Hepatocyte (in vitro differentiated cells): ENCODE measurements around the gene MTNR1B. TPM values are rescaled to one million over a fixed set of nuclear protein-coding genes. Genes with fewer than 3 reads are reported as not detected.

ENCODE experiments used
- DNase-seq: peaks from one replicate; pipeline ENCODE4 v3.0.0-alpha.2; 2016; ENCODE audit warnings: low spot score
- H2AFZ ChIP-seq: fragments of 200-600 bp; sonication (generic); 2 replicates; pipeline ENCODE4 v1.6.0; 2016; ENCODE audit warnings: antibody characterized with exemption, mild to moderate bottlenecking
- H3K27ac ChIP-seq: fragments of 200-600 bp; sonication (generic); 2 replicates; pipeline ENCODE4 v1.5.1; 2016; ENCODE audit warnings: mild to moderate bottlenecking
- H3K27me3 ChIP-seq: fragments of 200-600 bp; sonication (generic); 2 replicates; pipeline ENCODE4 v1.6.1; 2016
- H3K36me3 ChIP-seq: fragments of 200-600 bp; sonication (generic); replicated peaks from 2 replicates; pipeline ENCODE4 v1.5.1; 2016; ENCODE audit warnings: low read depth; ENCODE audit not compliant: insufficient read depth
- H3K4me1 ChIP-seq: fragments of 200-600 bp; sonication (generic); 2 replicates; pipeline ENCODE4 v1.5.1; 2016; ENCODE audit warnings: mild to moderate bottlenecking, moderate library complexity; ENCODE audit not compliant: insufficient read depth
- H3K4me2 ChIP-seq: fragments of 200-600 bp; sonication (generic); 2 replicates; pipeline ENCODE4 v1.6.0; 2016
- H3K4me3 ChIP-seq: fragments of 200-600 bp; sonication (generic); 2 replicates; pipeline ENCODE4 v1.5.1; 2016; ENCODE audit warnings: mild to moderate bottlenecking
- H3K79me2 ChIP-seq: fragments of 200-600 bp; sonication (generic); 2 replicates; pipeline ENCODE4 v1.6.0; 2017; ENCODE audit warnings: mild to moderate bottlenecking
- H3K9me2 ChIP-seq: fragments of 200-600 bp; sonication (generic); replicated peaks from 2 replicates; pipeline ENCODE4 v1.6.0; 2017; ENCODE audit warnings: mild to moderate bottlenecking; ENCODE audit not compliant: insufficient read depth
- H3K9me3 ChIP-seq: fragments of 200-600 bp; sonication (generic); 2 replicates; pipeline ENCODE4 v1.5.1; 2016; ENCODE audit warnings: low read depth, mild to moderate bottlenecking
- H4K20me1 ChIP-seq: fragments of 200-600 bp; sonication (generic); 2 replicates; pipeline ENCODE4 v1.6.0; 2016; ENCODE audit warnings: mild to moderate bottlenecking; ENCODE audit not compliant: insufficient read depth, poor library complexity, severe bottlenecking
- EZH2 ChIP-seq: fragments of 200-600 bp; sonication (generic); IDR thresholded peaks from 2 replicates; pipeline ENCODE4 v1.6.1; 2016; ENCODE audit warnings: antibody characterized with exemption, mild to moderate bottlenecking, borderline replicate concordance
- EZH2phosphoT487 ChIP-seq: fragments of 200-600 bp; sonication (generic); IDR thresholded peaks from one replicate; pipeline ENCODE4 v1.6.1; 2018; ENCODE audit warnings: antibody characterized with exemption, mild to moderate bottlenecking, low read depth, moderate library complexity; ENCODE audit not compliant: unreplicated experiment, severe bottlenecking
- WGBS: methylation state at CpG from one replicate; pipeline ENCODE4 v1.1.6; 2016; ENCODE audit warnings: low lambda C conversion rate; ENCODE audit errors: missing lambda C conversion rate; 5-methylcytosine and 5-hydroxymethylcytosine counted together
- polyA plus RNA-seq: library from polyadenylated mRNA; unstranded; fragments of >200 nt; fragmentation: Nextera tagmentation; extraction: Ambion mirVana; gene quantifications from 2 replicates; pipeline ENCODE4 v1.2.1, GENCODE V29; 2016
- total RNA-seq: library from RNA; depleted of rRNA; stranded (reverse); fragments of >200 nt; gene quantifications from 2 replicates; pipeline ENCODE4 v1.2.3, GENCODE V29; 2014
- TF ChIP-seq, protein P1 (sequence below): fragments of 200-600 bp; sonication (generic); IDR thresholded peaks from 2 replicates; pipeline ENCODE4 v1.5.1; 2016; ENCODE audit warnings: antibody characterized with exemption, mild to moderate bottlenecking; ENCODE audit not compliant: poor library complexity

The MTNR1B gene
- total and polyA plus RNA-seq, 2 experiments from 2014 or later, result 0.30 to 0.40 TPM

GRCh38 chr11:92969293-92969633, 188 bp upstream of the MTNR1B start:
- no peaks in the 10 kb centered on the region for H3K4me1 ChIP-seq
- H3K36me3 ChIP-seq, result no peaks in the 10 kb centered on the region
- no peaks in the 10 kb centered on the region for H3K9me2 ChIP-seq
- H3K4me2 ChIP-seq, result peak overlapping the region; percentile 72
- H4K20me1 ChIP-seq, result no peaks in the 10 kb centered on the region
- no peak for DNase-seq
- WGBS, result 60% methylated on average over 16 of the region's 16 CpGs
- H3K4me3 ChIP-seq, result no peak overlapping the region
- H3K27ac ChIP-seq, result no peak overlapping the region
- no peaks in the 10 kb centered on the region for H3K79me2 ChIP-seq
- no peak overlapping the region for H2AFZ ChIP-seq
- TF ChIP-seq, protein P1, sequence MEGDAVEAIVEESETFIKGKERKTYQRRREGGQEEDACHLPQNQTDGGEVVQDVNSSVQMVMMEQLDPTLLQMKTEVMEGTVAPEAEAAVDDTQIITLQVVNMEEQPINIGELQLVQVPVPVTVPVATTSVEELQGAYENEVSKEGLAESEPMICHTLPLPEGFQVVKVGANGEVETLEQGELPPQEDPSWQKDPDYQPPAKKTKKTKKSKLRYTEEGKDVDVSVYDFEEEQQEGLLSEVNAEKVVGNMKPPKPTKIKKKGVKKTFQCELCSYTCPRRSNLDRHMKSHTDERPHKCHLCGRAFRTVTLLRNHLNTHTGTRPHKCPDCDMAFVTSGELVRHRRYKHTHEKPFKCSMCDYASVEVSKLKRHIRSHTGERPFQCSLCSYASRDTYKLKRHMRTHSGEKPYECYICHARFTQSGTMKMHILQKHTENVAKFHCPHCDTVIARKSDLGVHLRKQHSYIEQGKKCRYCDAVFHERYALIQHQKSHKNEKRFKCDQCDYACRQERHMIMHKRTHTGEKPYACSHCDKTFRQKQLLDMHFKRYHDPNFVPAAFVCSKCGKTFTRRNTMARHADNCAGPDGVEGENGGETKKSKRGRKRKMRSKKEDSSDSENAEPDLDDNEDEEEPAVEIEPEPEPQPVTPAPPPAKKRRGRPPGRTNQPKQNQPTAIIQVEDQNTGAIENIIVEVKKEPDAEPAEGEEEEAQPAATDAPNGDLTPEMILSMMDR, result no peak
- TF ChIP-seq EZH2 (no peak), EZH2phosphoT487 (no peak)
- peaks cover 34% of the 10 kb centered on the region for H3K27me3 ChIP-seq
- H3K9me3 ChIP-seq, result no peaks in the 10 kb centered on the region

DNA sequence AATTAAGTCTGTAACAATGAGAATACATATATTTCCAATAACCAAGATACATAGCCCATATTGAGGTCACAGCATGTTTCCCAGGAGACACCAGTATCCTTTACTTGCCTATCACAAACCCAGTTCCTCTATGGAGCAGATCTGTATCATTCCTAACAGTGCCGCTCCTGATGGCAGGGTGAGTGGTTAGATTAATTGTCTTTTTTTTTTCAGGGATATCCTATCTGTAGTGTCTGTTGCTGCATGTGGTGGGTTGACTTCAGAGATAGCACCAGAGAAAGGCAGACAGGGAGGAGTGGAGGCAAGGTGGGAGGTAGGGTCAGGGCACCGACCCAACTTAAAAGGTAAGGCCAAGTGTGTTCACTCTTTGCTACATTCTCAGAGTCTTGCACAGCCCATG, 2.8 kb downstream of the MTNR1B start:
- H3K4me2 ChIP-seq, result no peak overlapping the region
- H3K9me2 ChIP-seq, result no peaks in the 10 kb centered on the region
- H3K9me3 ChIP-seq, result no peaks in the 10 kb centered on the region
- H3K27me3 ChIP-seq, result peaks cover 28% of the 10 kb centered on the region
- no peak for DNase-seq
- H3K79me2 ChIP-seq, result no peaks in the 10 kb centered on the region
- no peaks in the 10 kb centered on the region for H3K4me1 ChIP-seq
- no peaks in the 10 kb centered on the region for H3K36me3 ChIP-seq
- H3K27ac ChIP-seq, result no peak overlapping the region
- H2AFZ ChIP-seq, result no peak overlapping the region
- no peaks in the 10 kb centered on the region for H4K20me1 ChIP-seq
- H3K4me3 ChIP-seq, result no peak overlapping the region
- WGBS, result 83% methylated on average over 2 of the region's 2 CpGs
- TF ChIP-seq EZH2phosphoT487, result no peak

DNA sequence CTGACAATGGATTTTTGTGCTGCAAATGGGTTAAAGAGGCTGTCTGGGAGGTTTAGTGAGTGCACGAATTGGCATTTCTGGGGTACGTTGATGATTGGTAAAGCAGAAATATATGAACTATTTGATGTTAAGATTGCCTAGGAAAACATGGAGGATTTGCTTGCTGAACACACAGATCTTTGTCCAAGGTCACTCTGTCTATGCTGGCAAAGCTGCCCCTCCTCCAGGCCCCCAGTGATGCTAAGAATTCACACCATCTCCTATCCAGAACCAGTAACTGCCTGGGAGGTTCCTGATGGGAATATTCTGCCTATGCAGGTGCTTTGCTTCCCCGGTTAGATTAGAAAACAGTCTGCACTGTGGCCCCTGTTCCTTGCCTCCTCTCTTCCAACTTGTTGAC, 5.8 kb downstream of the MTNR1B start:
- no peak overlapping the region for H3K4me2 ChIP-seq
- 81% methylated on average over 3 of the region's 3 CpGs for WGBS

GRCh38 chr11:92976681-92977080, 7.2 kb downstream of the MTNR1B start:
- H3K9me3 ChIP-seq, result no peaks in the 10 kb centered on the region
- H3K27ac ChIP-seq, result no peak overlapping the region
- H3K9me2 ChIP-seq, result no peaks in the 10 kb centered on the region
- H3K27me3 ChIP-seq, result no peaks in the 10 kb centered on the region
- no peak overlapping the region for H3K4me2 ChIP-seq
- H4K20me1 ChIP-seq, result no peaks in the 10 kb centered on the region
- no peaks in the 10 kb centered on the region for H3K79me2 ChIP-seq
- TF ChIP-seq EZH2, result no peak
- no peaks in the 10 kb centered on the region for H3K36me3 ChIP-seq
- no peak for DNase-seq
- no peak overlapping the region for H2AFZ ChIP-seq
- no peaks in the 10 kb centered on the region for H3K4me1 ChIP-seq
- H3K4me3 ChIP-seq, result no peak overlapping the region

More for the DNA sequence above, 5.8 kb downstream of the MTNR1B start:
- Histone ChIP-seq H3K9me3 (no peaks in the 10 kb centered on the region), H3K27ac (no peak overlapping the region), H3K79me2 (no peaks in the 10 kb centered on the region), H3K4me1 (no peaks in the 10 kb centered on the region), H4K20me1 (no peaks in the 10 kb centered on the region), H3K36me3 (no peaks in the 10 kb centered on the region), H3K4me3 (no peak overlapping the region), H2AFZ (no peak overlapping the region), H3K27me3 (peaks cover 3% of the 10 kb centered on the region), H3K9me2 (no peaks in the 10 kb centered on the region)
- TF ChIP-seq EZH2 (no peak), EZH2phosphoT487 (no peak)
- TF ChIP-seq, protein P1, result no peak
- no peak for DNase-seq

DNA sequence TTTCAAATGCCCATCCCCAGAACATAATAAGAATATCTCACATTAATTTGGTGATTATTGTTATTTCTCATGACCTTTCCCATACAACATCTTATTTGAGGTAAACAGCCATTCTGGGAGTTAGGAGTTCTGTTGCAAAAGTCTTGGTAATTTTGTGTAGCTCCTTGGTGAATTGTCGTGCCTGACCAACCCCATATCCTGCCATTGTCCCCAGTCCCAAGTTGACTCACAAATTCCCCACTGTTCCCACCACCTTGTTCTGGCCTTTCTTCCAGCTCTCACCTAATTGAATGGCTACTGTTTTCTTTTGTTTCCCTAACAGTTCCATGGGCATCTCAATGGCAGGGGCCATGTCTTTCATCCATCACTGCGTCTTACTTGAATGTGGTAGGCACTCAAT, 8.0 kb downstream of the MTNR1B start:
- no peak overlapping the region for H3K27ac ChIP-seq
- WGBS, result 80% methylated on average over 2 of the region's 2 CpGs
- H3K9me2 ChIP-seq, result no peaks in the 10 kb centered on the region
- no peak overlapping the region for H3K4me3 ChIP-seq
- no peaks in the 10 kb centered on the region for H3K9me3 ChIP-seq
- no peaks in the 10 kb centered on the region for H3K79me2 ChIP-seq
- no peaks in the 10 kb centered on the region for H3K4me1 ChIP-seq
- H2AFZ ChIP-seq, result no peak overlapping the region
- TF ChIP-seq, protein P1, result no peak
- TF ChIP-seq EZH2phosphoT487, result no peak
- TF ChIP-seq EZH2, result no peak
- no peak overlapping the region for H3K4me2 ChIP-seq
- no peak for DNase-seq
- H3K36me3 ChIP-seq, result no peaks in the 10 kb centered on the region
- no peaks in the 10 kb centered on the region for H4K20me1 ChIP-seq
- no peaks in the 10 kb centered on the region for H3K27me3 ChIP-seq
